Activated naive CD4-positive, alpha-beta T cell treated with Interleukin-2 at 50 U/mL for 16 hours (primary cell): ENCODE measurements around the gene SMIM20.

Experiments
- DNase-seq: peaks from one replicate; pipeline ENCODE4 v3.0.0-alpha.2; 2020

The SMIM20 gene

GRCh38 chr4:25928379-25929297, 14.6 kb downstream of the SMIM20 start:
- no peak for DNase-seq

- no peak for DNase-seq
Measured at GRCh38 chr4:25929298-25929686, 15.3 kb downstream of the SMIM20 start.

GRCh38 chr4:25930731-25931354, 16.8 kb downstream of the SMIM20 start:
- DNase-seq = no peak

GRCh38 chr4:25936696-25937095, 22.7 kb downstream of the SMIM20 start:
- DNase-seq = no peak

- DNase-seq = no peak
Measured at GRCh38 chr4:25937801-25938200, 23.8 kb downstream of the SMIM20 start.

GRCh38 chr4:25938366-25938765, 24.3 kb downstream of the SMIM20 start:
- DNase-seq = peak; percentile 17

DNA sequence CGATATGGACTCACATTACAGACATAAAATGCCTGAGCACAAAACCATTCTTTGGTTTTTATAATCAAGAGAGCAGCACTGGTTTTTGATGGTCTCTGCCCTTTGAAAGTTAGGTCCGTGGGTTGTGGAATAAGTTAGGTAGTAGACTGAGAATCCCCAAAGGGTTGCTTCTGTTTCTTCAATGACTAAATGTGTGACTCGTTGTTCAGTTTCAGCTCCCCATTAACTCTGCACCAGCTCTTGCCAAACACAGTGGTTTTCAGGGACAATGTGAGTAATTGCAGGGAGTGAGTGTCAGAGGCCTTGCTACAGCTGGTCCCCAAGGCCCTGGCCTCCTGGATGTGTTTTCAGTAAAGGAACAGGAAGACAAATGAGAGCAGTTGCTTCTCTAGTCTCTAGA, 24.8 kb downstream of the SMIM20 start:
- peak; percentile 45 for DNase-seq

DNA sequence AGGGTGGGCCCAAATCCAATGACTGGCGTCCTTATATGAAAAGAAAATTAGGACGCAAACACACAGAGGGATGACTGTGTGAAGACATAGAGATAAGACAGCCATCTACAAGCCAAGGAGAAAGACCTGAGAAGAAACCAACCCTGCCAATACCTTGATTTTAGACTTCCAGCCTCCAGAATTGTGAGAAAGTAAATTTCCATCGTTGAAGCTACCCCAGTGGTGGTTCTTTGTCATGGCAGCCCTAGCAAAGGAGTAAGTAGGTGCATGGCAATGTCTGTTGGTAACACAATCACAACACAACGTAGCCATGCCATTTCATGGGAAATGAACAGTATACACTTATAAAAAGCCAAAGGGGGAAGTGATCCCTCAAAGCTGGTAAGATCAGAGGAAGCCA, 25.3 kb downstream of the SMIM20 start:
- no peak for DNase-seq

GRCh38 chr4:25941457-25942221, 27.6 kb downstream of the SMIM20 start:
- no peak for DNase-seq

DNA sequence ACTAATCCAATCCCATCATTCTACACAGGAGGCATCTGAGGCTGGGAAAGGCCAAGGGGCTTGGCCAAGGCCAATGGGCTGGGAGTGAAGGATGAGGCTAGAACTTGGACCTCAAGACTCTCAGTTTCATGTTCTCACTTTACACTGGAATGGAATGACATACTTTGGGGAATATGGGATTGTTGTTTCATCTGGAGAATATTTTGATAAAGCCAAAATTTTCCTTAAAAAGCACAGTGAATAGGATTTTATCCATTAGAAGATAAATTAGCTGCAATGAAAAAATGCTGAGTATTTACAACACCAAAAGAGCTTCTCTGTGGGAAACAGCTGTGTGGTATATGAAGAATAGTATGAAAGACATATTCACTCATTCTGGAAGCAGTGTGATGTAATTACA, 29.3 kb downstream of the SMIM20 start:
- DNase-seq = no peak

- no peak for DNase-seq
Measured at GRCh38 chr4:25943805-25944204, 29.8 kb downstream of the SMIM20 start.

- no peak for DNase-seq
Measured at GRCh38 chr4:25948051-25948450, 34.0 kb downstream of the SMIM20 start.

DNA sequence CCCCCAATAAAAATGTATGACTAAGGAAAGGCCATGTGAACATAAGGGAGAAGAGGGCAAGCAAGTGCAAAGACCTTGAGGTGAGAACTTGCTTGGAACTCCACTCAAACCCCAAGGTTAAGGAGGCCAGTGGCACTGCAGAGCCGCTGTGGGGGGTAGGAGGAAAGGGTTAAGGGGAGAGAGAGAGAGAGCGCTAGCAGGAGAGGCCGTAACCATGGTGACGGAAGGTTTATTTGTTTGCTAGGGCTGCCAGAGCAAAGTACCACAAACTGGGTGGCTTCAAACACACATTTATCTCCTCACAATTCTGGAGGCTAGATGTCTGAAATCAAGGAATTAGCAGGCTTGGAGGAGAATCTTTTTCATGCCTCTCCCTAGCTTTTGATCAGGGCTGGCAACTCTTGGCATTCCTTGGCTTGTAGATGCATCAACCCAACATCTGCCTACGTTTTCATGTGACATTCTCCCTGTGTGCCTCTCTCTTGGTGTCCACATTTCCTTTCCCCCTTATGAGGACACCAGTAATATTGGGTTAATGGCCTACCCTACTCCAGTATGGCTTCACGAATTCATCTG, 35.2 kb downstream of the SMIM20 start:
- no peak for DNase-seq

GRCh38 chr4:25949994-25950393, 36.0 kb downstream of the SMIM20 start:
- no peak for DNase-seq

DNA sequence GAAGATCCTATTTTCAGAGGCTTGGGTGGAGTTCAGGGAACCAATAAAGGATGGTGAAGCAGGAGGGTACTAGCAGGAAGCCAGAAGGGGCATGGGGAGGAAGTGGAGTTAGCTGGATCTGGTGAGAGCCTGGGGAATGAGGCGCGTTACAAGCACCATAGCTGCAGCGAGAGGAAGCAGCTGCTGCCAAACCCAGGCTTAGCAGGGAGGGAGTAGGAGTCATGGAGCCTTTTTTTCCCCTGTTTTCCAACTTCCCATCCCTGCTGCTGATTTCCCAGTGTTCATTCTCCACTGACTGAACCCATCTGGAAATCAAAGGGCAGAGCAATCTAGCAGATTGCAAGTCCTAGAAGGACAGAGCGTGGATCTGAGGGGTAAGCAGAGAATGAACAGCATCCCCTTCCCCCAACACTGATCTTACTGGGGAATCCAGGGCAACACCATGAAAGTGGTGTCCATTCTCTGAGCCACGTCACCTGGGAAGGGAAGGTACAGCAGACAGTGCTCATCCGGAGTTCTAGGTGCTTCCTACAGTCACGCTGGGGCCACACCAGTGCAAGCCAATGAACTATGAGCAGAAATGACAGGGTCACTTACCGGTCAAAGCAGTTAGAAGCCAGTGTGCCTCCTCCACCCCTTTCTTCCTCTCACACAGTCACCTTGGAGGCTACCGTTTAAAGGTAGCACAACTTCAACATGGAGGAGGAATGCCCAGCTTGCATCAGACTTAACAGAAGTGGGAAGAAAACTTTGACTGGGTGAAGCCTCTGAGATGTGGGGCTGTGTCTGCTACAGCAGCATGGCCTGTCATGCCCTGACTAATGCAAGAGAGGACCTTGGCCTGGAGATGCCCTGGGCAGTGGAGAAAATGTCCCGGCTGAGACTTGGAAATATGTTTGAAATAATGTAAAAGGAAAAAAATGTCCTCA, 36.7 kb downstream of the SMIM20 start:
- DNase-seq = no peak

DNA sequence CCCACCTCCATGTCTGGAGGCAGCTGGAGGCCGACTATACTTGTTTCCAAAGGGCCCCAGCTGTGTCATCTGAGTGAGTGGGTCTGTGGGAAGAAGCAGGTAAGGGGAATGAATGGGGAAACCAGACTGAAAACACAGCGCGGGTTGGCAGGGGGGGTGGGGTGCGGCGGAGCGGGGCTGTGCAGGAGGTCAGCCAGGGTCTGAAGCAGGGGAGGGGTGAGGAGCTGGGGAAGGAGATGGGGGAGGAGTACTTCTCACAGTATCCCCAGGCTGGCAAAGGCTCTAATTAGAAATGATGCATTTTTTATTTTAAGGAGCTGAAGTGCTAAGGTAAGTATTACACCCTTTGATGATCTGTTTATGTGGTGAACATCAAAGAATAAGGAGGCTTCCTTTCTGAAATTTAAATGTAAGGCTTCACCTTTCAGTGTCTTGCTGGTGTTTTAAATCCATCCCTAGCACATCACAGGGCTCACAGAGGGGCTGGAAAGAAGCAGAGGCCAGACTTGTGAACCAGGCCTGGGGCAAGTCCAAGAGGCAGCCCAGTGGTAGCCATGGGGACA, 37.5 kb downstream of the SMIM20 start:
- peak; percentile 23 for DNase-seq

- no peak for DNase-seq
Measured at GRCh38 chr4:25953740-25954139, 39.7 kb downstream of the SMIM20 start.

GRCh38 chr4:25954293-25954904, 40.4 kb downstream of the SMIM20 start:
- no peak for DNase-seq

- no peak for DNase-seq
Measured at GRCh38 chr4:25955705-25956104, 41.7 kb downstream of the SMIM20 start.

DNA sequence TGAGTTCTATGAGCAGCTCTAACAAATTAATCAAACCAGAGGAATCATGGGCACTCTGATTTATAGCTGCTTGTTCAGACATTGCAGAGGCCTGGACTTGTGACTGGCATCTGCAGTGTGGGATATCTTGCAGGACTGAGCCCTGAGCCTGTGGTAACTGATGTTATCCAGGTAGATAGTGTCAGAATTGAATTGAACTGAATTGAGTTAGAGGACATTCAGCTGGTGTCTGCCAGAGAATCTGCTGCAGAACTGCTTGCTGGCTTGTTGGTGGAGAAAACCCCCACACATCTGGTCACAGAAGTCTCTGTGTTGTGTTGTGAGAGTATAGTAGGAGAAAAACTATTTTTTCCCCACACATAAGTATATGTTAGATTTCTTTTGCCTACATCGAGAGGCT, 42.2 kb downstream of the SMIM20 start:
- no peak for DNase-seq

DNA sequence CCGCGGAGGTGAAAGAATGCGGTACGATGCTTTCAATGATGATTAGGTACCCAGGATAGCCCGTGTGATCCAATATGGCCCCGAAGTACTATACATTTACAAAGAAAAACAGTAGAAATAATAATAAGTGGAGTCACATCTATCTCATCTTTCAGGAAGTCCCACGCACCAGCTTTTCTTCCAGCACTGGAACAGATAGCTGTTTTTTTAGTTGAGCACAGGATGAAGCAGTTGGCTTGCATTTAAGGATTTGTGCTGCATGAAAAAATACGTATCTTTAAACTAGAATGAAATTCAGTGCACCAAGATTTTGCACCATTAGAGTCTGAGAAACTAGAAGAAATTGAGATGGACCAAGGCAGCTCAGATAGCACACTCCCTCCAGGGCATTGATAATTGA, 44.1 kb downstream of the SMIM20 start:
- no peak for DNase-seq
